Mammary epithelial cell (primary cell): ENCODE measurements around the gene CEP112.

Source experiments
- CTCF ChIP-seq, 2 donors: IDR thresholded peaks in 1 of 2; conservative IDR thresholded peaks in 1 of 2; 2 replicates each; pipeline ENCODE4 v1.5.1; 2011 to 2012; ENCODE audit warnings: inconsistent platforms in 2 of 2, low read length in 2 of 2, mild to moderate bottlenecking in 2 of 2, control low read depth in 1 of 2, low read depth in 1 of 2; ENCODE audit not compliant: insufficient read depth in 1 of 2; ENCODE audit errors: extremely low read depth in 1 of 2
- EZH2 ChIP-seq: IDR thresholded peaks from 2 replicates; pipeline ENCODE4 v1.6.1; 2012; ENCODE audit warnings: low read length, inconsistent platforms, borderline replicate concordance

- TF ChIP-seq CTCF (conservative IDR thresholded peaks at IDR 0.05 in 1 of 2, IDR thresholded peaks at IDR 0.05 in 1 of 2; ENCODE audit: extremely low read depth in 1 of 2, insufficient read depth in 1 of 2, low read depth in 1 of 2, low read length in 2 of 2) = no peak
- TF ChIP-seq EZH2 = no peak
These were observed 473.3 kb downstream of the CEP112 start for GRCh38 chr17:65718601-65719000.
